HG03565 (cell line): ENCODE results near the gene EPSTI1.

ENCODE experiments used
- ATAC-seq: cut with Tn5 transposase; IDR thresholded peaks from one replicate; pipeline ENCODE4 v1.9.1; 2021; ENCODE audit warnings: mild to moderate bottlenecking, moderate library complexity; ENCODE audit not compliant: unreplicated experiment

Gene EPSTI1

DNA sequence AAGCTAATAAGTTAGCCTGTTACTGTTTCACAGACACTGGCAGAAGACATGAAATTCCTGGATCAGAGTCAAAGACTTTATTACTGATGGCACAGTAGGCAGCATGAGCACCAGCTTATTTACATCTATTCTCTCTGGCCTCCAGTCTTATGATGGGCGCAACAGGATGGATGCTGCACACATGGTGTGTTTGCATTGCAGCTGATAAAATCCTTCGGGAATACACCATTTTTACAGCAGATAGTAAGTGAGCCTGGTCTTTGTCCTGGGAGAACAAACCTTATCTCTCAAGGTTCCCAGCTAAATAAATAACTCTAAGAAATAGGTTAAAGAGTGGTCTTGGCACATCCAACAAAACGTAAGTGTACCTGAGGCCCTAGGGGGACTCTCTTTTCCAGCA, 16.0 kb downstream of the EPSTI1 start:
- ATAC-seq, result no peak

- ATAC-seq, result no peak
These were observed 18.5 kb downstream of the EPSTI1 start for GRCh38 chr13:42973581-42973980.

DNA sequence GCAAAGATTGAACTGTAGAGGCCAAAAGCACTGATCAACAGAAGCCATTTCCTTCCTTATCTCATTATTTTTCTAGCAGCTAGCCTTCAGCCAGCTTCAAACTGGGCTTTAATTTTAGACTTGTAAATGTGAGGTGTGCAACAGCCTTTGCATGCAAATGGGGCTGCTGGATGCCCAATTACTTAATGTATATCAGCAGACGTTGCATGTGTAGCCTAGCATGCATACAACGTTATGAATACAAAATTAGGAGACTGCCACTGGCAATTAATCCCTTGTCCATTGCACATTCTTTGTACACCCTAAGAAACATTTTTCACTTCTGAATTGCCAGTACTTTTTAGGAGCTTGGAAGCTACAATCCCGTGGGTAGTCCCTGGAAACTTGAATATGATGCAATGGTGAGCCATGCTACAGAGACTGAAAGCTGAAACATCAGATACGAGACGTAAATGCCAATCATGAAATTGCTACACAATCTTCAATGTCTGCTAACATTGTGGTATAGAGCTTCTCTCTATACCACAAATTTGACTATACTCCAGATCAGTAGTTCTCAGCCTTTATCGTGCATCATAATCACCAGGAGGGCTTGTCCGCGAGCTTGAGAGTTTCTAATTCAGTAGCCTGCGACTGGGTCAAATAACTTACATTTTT, 20.2 kb downstream of the EPSTI1 start:
- no peak for ATAC-seq

DNA sequence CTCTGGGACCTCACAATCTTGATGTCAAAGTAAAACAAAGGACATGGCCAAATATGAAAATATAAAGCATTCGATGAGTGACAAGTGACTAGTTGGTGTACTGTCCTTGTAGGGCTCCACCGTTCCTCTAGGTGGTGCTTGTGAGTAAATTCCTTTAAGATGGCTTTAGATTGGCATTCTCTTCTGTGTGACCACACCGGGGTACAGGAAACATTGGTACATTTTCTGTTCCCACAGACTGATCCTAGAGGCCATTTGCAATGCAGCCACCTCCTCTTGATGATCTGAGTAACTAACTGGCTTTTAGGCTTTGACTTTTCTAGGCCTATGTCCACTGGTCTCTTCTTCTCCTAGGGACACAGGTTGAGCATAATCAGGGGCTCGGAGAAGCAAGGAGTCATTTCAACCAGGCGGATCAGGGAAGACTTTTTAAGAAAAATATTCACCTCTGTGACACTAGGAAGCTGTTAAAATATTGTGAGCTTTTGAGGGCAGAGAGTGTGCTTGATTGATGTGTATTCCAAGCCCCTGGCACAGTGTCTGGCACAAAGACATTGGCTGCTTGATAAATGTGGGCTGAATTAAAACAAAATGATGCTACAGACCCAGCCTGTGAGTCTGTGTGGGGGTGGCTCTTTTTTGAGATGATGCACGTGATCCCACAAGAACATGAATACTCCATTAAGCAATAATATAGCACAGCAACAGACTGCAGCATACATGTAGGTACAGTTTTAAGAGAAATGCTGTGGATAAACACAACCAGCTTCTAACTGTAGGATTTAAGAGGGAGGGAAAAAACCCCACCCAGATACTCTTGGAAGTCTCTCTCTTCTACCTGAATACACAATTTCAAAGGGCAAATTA, 21.0 kb downstream of the EPSTI1 start:
- ATAC-seq, result no peak

DNA sequence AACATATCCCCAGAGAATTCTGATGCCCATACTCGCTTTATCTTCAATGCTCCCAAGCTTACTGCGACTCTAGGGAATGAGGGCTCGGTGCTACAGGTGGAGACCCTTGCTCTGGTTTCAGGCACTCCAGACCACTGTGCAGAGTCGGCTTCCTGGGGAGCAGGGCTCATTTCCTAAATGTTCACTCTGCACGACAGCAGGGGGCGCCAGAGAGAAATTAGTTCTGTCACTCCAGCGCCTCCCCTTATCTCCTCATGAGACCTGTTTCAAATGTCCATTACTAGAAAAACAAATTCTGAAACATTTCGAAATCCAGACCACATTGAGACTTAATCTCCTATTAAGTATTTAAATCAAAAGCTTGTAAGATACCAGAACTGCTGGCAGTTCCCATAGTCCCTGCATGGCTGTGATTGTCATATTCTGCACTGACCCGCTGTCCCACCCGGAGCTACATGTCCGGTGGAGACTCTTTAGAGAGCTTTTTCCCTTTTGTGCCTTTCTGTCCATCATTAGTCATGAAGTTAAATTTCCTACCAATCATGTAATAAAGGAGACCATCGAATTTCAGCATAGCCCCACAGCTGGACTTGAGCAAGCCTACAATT, 22.4 kb downstream of the EPSTI1 start:
- no peak for ATAC-seq

DNA sequence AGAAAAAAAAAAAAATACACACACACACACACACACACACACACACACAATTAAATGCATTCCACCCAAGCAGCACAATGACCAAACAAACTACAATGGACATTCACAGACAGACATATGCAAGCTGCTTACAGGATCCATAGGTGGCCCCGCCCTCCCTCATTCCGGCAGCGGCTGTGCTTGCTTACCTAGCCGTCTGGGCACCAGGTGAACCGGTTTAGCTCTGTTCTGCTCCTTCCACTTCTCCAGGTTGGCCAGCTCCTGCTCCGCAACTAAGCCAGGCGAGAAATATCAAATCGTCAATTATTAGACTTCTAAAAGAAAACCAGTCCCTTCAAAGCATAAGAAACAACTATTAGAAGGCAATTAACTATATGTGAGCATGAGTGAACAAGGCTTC, 23.1 kb downstream of the EPSTI1 start:
- ATAC-seq, result no peak

DNA sequence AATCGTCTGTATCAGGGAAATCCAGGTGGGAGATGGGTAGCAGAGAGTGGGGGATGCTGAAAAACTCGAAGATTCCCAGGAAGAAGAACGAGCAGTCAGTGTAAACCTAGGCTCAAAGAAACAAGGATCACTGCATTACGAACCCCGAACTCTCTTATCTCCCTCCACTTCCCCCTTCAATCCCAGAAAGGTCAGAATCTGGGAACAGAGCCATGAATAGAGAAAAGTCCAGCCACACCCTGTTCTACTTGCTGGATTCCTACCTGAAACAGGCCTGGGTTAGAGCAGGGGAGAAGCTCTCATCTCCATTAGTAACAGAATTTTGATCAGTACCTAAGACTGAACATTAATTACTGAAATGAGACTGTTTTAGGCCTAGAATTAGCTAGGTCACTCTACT, 24.4 kb downstream of the EPSTI1 start:
- ATAC-seq, result no peak

DNA sequence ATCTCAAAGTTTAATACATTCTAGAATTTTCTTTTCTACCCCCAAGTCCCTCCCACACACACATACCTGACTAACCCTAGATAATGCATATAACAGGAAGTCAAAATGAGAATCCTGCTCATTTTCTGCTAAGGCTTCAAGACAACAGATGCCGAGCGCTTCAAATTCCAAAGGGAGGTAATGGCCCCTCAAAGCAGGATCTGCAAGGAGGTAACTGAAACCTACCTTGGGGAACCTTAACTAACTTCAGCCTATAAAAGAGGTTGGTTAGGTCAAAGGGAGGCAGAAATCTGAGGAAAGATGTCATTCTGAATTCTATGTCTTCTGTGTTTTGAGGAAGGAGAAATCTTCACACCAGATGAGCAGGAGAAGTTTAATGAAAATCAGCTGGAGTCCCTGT, 26.8 kb downstream of the EPSTI1 start:
- ATAC-seq, result no peak

GRCh38 chr13:42964761-42965161, 27.3 kb downstream of the EPSTI1 start:
- no peak for ATAC-seq

DNA sequence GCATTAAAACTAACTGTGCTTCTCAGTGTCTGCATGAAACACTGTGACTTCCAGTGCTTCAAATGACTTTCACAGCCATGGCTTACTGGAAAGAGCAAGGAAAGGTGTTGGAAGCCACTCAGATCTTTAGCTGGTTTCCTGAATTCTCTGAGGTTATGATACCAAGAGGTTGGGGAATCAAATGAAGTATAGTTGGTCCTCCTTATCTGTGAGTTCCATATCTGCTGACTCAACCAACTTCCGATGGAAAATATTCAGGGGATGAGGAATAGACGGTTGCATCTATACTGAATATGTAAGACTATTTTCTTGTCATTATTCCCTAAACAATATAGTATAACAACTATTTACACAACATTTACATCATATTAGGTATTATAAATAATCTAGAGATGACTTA, 32.4 kb downstream of the EPSTI1 start:
- ATAC-seq, result no peak

DNA sequence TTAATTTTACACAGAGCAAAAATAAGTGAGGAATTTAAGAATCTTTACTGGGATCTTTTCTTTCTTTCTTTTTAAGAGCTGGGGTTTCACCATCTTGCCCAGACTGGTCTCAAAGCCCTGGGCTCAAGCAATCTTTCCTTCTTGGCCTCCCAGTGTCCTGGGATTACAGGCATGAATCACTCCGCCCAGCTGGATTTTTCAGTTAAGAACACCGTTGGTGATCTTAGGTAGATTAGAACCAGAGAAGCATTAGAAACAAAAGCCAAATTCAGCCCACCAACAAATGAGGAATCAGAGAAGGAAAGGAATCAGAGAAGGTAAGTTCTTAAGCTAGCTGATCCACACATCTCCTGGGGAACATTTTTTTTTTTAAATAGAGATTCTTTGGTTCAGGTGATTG, 34.2 kb downstream of the EPSTI1 start:
- ATAC-seq, result no peak

DNA sequence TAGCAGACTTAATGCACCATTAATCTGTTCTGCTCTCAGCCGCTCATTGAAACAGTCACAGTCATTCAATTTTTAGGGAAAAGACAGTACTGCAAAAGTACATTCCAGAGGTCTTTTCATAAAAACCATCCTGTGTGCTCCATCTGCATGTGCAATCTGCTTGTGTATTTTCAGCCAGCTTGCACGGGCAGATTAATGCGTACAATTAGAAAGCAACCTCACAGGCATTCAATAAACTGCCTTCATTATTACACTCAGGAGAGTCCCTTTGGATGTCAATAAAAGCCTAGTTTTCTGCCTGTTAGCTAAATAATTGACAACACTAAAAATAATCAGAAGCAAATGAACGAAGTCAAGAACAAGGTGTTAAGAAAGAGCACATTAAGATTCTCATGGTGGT, 41.9 kb downstream of the EPSTI1 start:
- ATAC-seq, result no peak

- ATAC-seq, result no peak
These were observed 44.1 kb downstream of the EPSTI1 start for GRCh38 chr13:42947925-42948324.

DNA sequence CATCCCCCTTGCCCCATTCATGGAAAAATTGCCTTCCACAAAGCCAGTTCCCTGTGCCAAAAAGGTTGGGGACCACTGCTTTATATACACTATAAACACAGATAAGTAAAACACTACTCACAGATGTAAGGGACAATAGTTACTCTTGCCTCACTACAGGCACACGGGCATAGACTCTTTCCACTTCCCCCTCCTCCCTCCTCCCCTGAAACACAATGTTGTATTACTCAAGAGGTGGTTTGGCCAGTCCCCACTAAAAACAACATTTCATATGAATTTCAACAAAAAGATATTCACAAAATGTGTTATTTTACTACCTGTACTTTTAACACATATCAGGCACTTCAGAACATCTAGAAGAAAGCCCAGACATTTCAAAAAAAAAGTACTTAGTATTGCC, 45.1 kb downstream of the EPSTI1 start:
- ATAC-seq, result no peak

- ATAC-seq, result no peak
These were observed 62.0 kb downstream of the EPSTI1 start for GRCh38 chr13:42929886-42930535.

GRCh38 chr13:42926555-42926954, 65.5 kb downstream of the EPSTI1 start:
- ATAC-seq, result no peak

DNA sequence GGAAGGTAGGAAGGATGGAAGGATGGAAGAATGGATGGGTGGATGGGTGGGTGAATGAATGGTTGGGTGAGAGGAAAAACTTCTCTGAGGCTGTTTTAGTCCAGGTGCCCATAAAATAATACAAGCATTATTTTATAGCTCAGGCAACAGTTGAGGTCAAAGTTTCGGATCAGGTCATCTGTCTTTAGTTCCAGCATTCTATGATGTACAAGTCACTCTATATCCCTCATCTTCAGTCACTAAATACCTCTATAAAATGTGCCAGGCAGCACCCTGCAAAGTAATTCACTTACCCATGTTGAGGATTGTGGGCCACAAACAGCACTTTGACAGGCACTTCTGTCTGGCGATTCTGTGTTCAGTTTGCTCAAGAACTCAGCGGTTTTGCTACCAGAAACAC, 66.0 kb downstream of the EPSTI1 start:
- ATAC-seq, result no peak

- no peak for ATAC-seq
These were observed 66.4 kb downstream of the EPSTI1 start for GRCh38 chr13:42925626-42926025.

DNA sequence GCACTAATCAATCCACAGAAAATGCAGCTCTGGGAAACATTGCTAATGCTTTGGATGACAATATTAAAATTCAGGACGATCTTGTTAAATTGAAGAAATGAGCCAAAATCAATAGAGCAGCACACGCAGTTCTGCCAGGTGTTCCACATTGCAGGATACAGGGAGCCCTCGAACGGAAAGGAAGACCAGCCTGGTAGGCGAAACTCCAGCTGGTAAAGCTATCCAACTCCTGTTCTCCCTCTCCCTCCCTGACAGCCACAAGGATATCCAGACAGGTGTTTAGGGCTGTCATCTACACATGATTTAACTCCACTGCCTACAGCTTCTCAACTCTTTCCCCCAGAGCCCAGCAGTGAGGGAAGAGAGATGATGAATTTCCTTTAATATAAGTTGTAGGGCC, 67.7 kb downstream of the EPSTI1 start:
- ATAC-seq, result no peak

- ATAC-seq, result no peak
These were observed 84.3 kb downstream of the EPSTI1 start for GRCh38 chr13:42907745-42908144.

DNA sequence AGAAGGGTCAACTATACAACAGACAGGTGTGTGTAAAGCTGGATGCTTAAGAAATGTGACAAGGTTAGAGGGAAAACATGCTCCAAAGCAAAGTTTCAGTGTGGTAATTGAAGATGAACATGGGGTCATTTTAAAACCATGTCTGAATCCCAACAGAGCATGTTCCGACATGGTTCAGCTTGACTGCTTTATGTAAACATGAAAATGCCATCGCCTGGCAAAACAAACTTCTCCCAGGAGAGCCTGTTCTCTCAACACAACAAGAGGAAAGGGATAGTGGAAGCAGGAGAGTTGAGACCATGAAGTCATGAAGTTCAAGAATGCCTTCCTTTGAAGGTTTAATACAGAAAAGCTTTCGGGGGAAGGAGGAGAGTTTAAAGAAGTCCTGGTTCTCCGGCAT, 85.8 kb downstream of the EPSTI1 start:
- ATAC-seq, result no peak

GRCh38 chr13:42905579-42905978, 86.5 kb downstream of the EPSTI1 start:
- no peak for ATAC-seq
